Liver (tissue), 9 donors: ENCODE results near the gene ACO2. TPM values are rescaled to one million over a fixed set of nuclear protein-coding genes. Genes with fewer than 3 reads are reported as not detected.

Experiments used
- DNase-seq: peaks from one replicate; pipeline ENCODE4 v3.0.0-alpha.2; 2017; ENCODE audit warnings: low spot score
- H3K27ac ChIP-seq, 2 donors: one replicate each; pipeline ENCODE4 v1.7.0; 2013; ENCODE audit warnings: inconsistent platforms in 2 of 2, low read length in 2 of 2, control low read depth in 1 of 2, low read depth in 1 of 2, mild to moderate bottlenecking in 1 of 2
- H3K27me3 ChIP-seq, 4 donors: one replicate each; pipeline versions ENCODE4 v1.6.1 to v1.7.0; 2013; ENCODE audit warnings: low read length in 3 of 4, inconsistent platforms in 1 of 4, mild to moderate bottlenecking in 1 of 4, moderate library complexity in 1 of 4; ENCODE audit not compliant: control insufficient read depth in 4 of 4, insufficient read depth in 4 of 4
- H3K36me3 ChIP-seq, 4 donors: one replicate each; pipeline versions ENCODE4 v1.6.1 to v1.7.0; 2013; ENCODE audit warnings: low read length in 3 of 4, mild to moderate bottlenecking in 3 of 4, low read depth in 1 of 4, moderate library complexity in 1 of 4; ENCODE audit not compliant: control insufficient read depth in 4 of 4, insufficient read depth in 3 of 4
- H3K4me1 ChIP-seq, 4 donors: one replicate each; pipeline versions ENCODE4 v1.6.1 to v1.7.0; 2013; ENCODE audit warnings: low read length in 3 of 4, mild to moderate bottlenecking in 3 of 4, moderate library complexity in 1 of 4; ENCODE audit not compliant: control insufficient read depth in 4 of 4, insufficient read depth in 4 of 4
- H3K4me3 ChIP-seq, 3 donors: one replicate each; pipeline versions ENCODE4 v1.6.1 to v1.7.0; 2013; ENCODE audit warnings: low read length in 3 of 3, control low read depth in 1 of 3, low read depth in 1 of 3, mild to moderate bottlenecking in 1 of 3
- H3K9ac ChIP-seq, 2 donors: one replicate each; pipeline ENCODE4 v1.7.0; 2013; ENCODE audit warnings: low read length in 2 of 2, mild to moderate bottlenecking in 2 of 2, moderate library complexity in 2 of 2, control low read depth in 1 of 2, low read depth in 1 of 2
- H3K9me3 ChIP-seq, 4 donors: one replicate each; pipeline versions ENCODE4 v1.6.1 to v1.7.0; 2013; ENCODE audit warnings: low read length in 3 of 4; ENCODE audit not compliant: control insufficient read depth in 4 of 4
- ATF3 ChIP-seq: IDR thresholded peaks from 2 replicates; pipeline ENCODE4 v1.6.1; 2016; ENCODE audit warnings: antibody characterized with exemption
- EGR1 ChIP-seq, 2 donors: IDR thresholded peaks; 2 replicates each; pipeline ENCODE4 v1.6.1; 2016 to 2018; ENCODE audit warnings: antibody characterized with exemption in 2 of 2, low read depth in 2 of 2
- FOXA2 ChIP-seq: IDR thresholded peaks from 2 replicates; pipeline ENCODE4 v1.6.1; 2016; ENCODE audit warnings: antibody characterized with exemption
- GABPA ChIP-seq, 2 donors: IDR thresholded peaks in 1 of 2; conservative IDR thresholded peaks in 1 of 2; 2 replicates each; pipeline ENCODE4 v1.6.1; 2016; ENCODE audit warnings: antibody characterized with exemption in 2 of 2, mild to moderate bottlenecking in 1 of 2, moderate library complexity in 1 of 2
- HNF4A ChIP-seq, 2 donors: conservative IDR thresholded peaks; 2 replicates each; pipeline ENCODE4 v1.6.1; 2016; ENCODE audit warnings: antibody characterized with exemption in 2 of 2, mild to moderate bottlenecking in 2 of 2
- HNF4G ChIP-seq: IDR thresholded peaks from 2 replicates; pipeline ENCODE4 v1.6.1; 2016; ENCODE audit warnings: antibody characterized with exemption
- NR2F2 ChIP-seq: IDR thresholded peaks from 2 replicates; pipeline ENCODE4 v1.6.1; 2016; ENCODE audit warnings: antibody characterized with exemption
- RAD21 ChIP-seq, 2 donors: IDR thresholded peaks; 2 replicates each; pipeline ENCODE4 v1.6.1; 2016; ENCODE audit warnings: antibody characterized with exemption in 2 of 2, mild to moderate bottlenecking in 2 of 2
- RXRA ChIP-seq, 2 donors: IDR thresholded peaks; 2 replicates each; pipeline ENCODE4 v1.6.1; 2017 to 2018; ENCODE audit warnings: antibody characterized with exemption in 2 of 2, mild to moderate bottlenecking in 1 of 2
- SP1 ChIP-seq: IDR thresholded peaks from 2 replicates; pipeline ENCODE4 v1.6.1; 2018; ENCODE audit warnings: antibody characterized with exemption, mild to moderate bottlenecking
- TAF1 ChIP-seq: conservative IDR thresholded peaks from 2 replicates; pipeline ENCODE4 v1.6.1; 2016; ENCODE audit warnings: antibody characterized with exemption, mild to moderate bottlenecking
- YY1 ChIP-seq: IDR thresholded peaks from 2 replicates; pipeline ENCODE4 v1.6.1; 2016; ENCODE audit warnings: antibody characterized with exemption, mild to moderate bottlenecking
- WGBS: extraction: QIAGEN DNeasy Blood & Tissue Kit; methylation state at CpG from one replicate; pipeline ENCODE4 v1.1.7; 2013; 5-methylcytosine and 5-hydroxymethylcytosine counted together
- polyA plus RNA-seq, 2 donors: library from polyadenylated mRNA; stranded (reverse) in 1 of 2; unstranded in 1 of 2; fragments of 200-250 nt in 1 of 2; fragments of >200 nt in 1 of 2; fragmentation: Nextera tagmentation in 1 of 2; extraction: Ambion mirVana in 1 of 2; gene quantifications; one replicate each; pipeline versions ENCODE4 v1.2.1 to v1.2.3, GENCODE V29; 2013 to 2015
- total RNA-seq, 2 donors: library from RNA; depleted of rRNA; stranded (reverse); fragments of >200 nt; gene quantifications; one replicate each; pipeline ENCODE4 v1.2.3, GENCODE V29; 2014
- TF ChIP-seq, protein P1 (sequence below): IDR thresholded peaks from 2 replicates; pipeline ENCODE4 v1.6.1; 2016; ENCODE audit warnings: antibody characterized with exemption
- TF ChIP-seq, protein P2 (sequence below): fragments of 150-350 bp; IDR thresholded peaks from 2 replicates; pipeline ENCODE4 v1.5.1; 2017; ENCODE audit warnings: improper control_type of control experiment, low read depth, low read length; ENCODE audit not compliant: missing input control
- TF ChIP-seq, protein P3 (sequence below): IDR thresholded peaks from 2 replicates; pipeline ENCODE4 v1.6.1; 2016; ENCODE audit warnings: antibody characterized with exemption, mild to moderate bottlenecking
- donor health status: healthy.
- donor health status: healthy.
- donor health status: healthy.
- donor health status: healthy.
- donor health status: healthy.

The ACO2 gene
- total and polyA plus RNA-seq, 4 donors = 45.3 to 76.1 (median 68.9) TPM

DNA sequence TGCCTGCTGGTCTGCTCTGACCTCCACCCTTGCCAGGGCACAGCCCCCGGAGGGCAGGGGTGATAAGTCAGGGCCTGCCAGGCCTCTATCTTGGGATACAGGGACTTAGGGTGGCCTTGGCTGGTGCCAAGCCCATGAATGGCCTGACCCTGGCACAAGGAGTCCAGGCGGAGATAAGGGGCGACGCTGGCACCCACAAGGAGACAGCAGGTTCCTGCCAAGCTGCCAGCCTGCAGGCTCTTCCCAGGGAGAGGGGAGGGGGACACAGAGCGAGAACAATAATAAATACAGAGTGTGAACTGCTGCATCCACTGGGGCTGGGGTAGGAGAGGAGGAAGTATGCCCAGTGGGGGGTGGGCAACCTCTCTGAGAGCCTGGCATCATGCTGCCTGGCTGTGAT, 92.9 kb downstream of the ACO2 start:
- DNase-seq = no peak
- H3K36me3 ChIP-seq = no peaks in the 10 kb centered on the region
- no peak for TF ChIP-seq ATF3
- TF ChIP-seq TAF1 = no peak
- no peak for TF ChIP-seq HNF4A (conservative IDR thresholded peaks at IDR 0.05)
- TF ChIP-seq YY1 = no peak
- TF ChIP-seq EGR1 (IDR thresholded peaks at IDR 0.05; ENCODE audit: low read depth in 2 of 2) = no peak
- TF ChIP-seq RXRA (IDR thresholded peaks at IDR 0.05) = no peak
- no peak for TF ChIP-seq HNF4G
- TF ChIP-seq NR2F2 = no peak
- TF ChIP-seq, protein P1, sequence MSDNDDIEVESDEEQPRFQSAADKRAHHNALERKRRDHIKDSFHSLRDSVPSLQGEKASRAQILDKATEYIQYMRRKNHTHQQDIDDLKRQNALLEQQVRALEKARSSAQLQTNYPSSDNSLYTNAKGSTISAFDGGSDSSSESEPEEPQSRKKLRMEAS = no peak
- TF ChIP-seq, protein P2, sequence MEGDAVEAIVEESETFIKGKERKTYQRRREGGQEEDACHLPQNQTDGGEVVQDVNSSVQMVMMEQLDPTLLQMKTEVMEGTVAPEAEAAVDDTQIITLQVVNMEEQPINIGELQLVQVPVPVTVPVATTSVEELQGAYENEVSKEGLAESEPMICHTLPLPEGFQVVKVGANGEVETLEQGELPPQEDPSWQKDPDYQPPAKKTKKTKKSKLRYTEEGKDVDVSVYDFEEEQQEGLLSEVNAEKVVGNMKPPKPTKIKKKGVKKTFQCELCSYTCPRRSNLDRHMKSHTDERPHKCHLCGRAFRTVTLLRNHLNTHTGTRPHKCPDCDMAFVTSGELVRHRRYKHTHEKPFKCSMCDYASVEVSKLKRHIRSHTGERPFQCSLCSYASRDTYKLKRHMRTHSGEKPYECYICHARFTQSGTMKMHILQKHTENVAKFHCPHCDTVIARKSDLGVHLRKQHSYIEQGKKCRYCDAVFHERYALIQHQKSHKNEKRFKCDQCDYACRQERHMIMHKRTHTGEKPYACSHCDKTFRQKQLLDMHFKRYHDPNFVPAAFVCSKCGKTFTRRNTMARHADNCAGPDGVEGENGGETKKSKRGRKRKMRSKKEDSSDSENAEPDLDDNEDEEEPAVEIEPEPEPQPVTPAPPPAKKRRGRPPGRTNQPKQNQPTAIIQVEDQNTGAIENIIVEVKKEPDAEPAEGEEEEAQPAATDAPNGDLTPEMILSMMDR = no peak
- no peak overlapping the region for H3K9ac ChIP-seq
- H3K4me3 ChIP-seq = peak overlapping the region in 1 of 3 donors; percentile 43
- H3K27ac ChIP-seq = no peak overlapping the region
- H3K9me3 ChIP-seq = no peaks in the 10 kb centered on the region
- WGBS = 74% methylated on average over 5 of the region's 5 CpGs
- H3K27me3 ChIP-seq = no peaks in the 10 kb centered on the region
- peaks cover 0 to 7% (median 4%) of the 10 kb centered on the region in 4 donors for H3K4me1 ChIP-seq

- no peaks in the 10 kb centered on the region for H3K36me3 ChIP-seq
- no peak for DNase-seq
- no peak overlapping the region for H3K4me3 ChIP-seq
- H3K9me3 ChIP-seq = no peaks in the 10 kb centered on the region
- 90% methylated on average over 4 of the region's 4 CpGs for WGBS
- H3K9ac ChIP-seq = no peak overlapping the region
- no peaks in the 10 kb centered on the region for H3K27me3 ChIP-seq
- peaks cover 0 to 6% (median 3%) of the 10 kb centered on the region in 4 donors for H3K4me1 ChIP-seq
- TF ChIP-seq EGR1 (IDR thresholded peaks at IDR 0.05; ENCODE audit: low read depth in 2 of 2) (no peak), YY1 (no peak), FOXA2 (no peak), ATF3 (no peak), SP1 (no peak), NR2F2 (no peak), HNF4A (conservative IDR thresholded peaks at IDR 0.05) (no peak), GABPA (IDR thresholded peaks at IDR 0.05 in 1 of 2, conservative IDR thresholded peaks at IDR 0.05 in 1 of 2) (no peak), RAD21 (IDR thresholded peaks at IDR 0.05) (no peak)
- TF ChIP-seq, protein P1 = no peak
- TF ChIP-seq, protein P3, sequence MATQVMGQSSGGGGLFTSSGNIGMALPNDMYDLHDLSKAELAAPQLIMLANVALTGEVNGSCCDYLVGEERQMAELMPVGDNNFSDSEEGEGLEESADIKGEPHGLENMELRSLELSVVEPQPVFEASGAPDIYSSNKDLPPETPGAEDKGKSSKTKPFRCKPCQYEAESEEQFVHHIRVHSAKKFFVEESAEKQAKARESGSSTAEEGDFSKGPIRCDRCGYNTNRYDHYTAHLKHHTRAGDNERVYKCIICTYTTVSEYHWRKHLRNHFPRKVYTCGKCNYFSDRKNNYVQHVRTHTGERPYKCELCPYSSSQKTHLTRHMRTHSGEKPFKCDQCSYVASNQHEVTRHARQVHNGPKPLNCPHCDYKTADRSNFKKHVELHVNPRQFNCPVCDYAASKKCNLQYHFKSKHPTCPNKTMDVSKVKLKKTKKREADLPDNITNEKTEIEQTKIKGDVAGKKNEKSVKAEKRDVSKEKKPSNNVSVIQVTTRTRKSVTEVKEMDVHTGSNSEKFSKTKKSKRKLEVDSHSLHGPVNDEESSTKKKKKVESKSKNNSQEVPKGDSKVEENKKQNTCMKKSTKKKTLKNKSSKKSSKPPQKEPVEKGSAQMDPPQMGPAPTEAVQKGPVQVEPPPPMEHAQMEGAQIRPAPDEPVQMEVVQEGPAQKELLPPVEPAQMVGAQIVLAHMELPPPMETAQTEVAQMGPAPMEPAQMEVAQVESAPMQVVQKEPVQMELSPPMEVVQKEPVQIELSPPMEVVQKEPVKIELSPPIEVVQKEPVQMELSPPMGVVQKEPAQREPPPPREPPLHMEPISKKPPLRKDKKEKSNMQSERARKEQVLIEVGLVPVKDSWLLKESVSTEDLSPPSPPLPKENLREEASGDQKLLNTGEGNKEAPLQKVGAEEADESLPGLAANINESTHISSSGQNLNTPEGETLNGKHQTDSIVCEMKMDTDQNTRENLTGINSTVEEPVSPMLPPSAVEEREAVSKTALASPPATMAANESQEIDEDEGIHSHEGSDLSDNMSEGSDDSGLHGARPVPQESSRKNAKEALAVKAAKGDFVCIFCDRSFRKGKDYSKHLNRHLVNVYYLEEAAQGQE = no peak
- TF ChIP-seq, protein P2 = no peak
- H3K27ac ChIP-seq = no peak overlapping the region
Observed at GRCh38 chr22:41562461-41562860, 93.5 kb downstream of the ACO2 start.
